NB4 (cell line): ENCODE results near the gene LDLRAD4.

ENCODE experiments used
- DNase-seq: peaks from one replicate; pipeline ENCODE4 v3.0.0; 2010; ENCODE audit warnings: low read depth
- H3K4me3 ChIP-seq: one replicate; pipeline ENCODE4 v1.5.1; 2011; ENCODE audit warnings: mild to moderate bottlenecking, low read depth, low read length, moderate library complexity
- MYC ChIP-seq: IDR thresholded peaks from 2 replicates; pipeline ENCODE4 v1.6.1; 2011; ENCODE audit warnings: low read depth, low read length
- POLR2A ChIP-seq: IDR thresholded peaks from 2 replicates; pipeline ENCODE4 v1.6.1; 2011; ENCODE audit warnings: mild to moderate bottlenecking; ENCODE audit not compliant: insufficient read length; ENCODE audit errors: extremely low read depth
- TF ChIP-seq, protein P1 (sequence below): IDR thresholded peaks from one replicate; pipeline ENCODE4 v1.5.1; 2012; ENCODE audit warnings: low read depth, low read length
- TF ChIP-seq, protein P2 (sequence below): IDR thresholded peaks from 2 replicates; pipeline ENCODE4 v1.6.1; 2011; ENCODE audit warnings: low read depth, low read length

Gene LDLRAD4

DNA sequence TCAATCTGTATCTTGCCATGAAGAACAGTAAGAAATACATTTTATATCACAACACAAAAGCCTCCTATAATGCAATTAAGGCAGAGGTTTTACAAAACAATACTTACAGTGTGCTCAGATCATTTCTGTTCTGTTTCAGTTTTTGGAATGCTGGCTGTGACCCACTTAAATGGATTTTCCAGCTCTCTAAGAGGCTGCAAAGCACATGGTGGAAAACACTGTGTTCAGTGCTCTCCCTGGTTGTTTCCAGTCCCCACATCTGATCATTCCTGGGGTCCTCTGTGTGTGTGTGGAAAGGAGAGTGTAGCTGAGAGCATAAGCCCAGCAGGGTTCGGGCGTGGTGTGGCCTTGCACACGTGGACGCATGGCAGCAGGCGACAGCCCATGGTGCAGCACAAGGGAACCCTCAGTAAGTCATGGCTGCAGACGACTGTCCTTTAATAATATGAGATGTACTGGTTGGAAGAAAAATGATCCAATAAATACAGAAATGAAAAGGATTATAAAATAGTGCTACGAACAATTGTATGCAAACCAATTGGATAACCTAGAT lies 412.2 kb downstream of the LDLRAD4 start:
- H3K4me3 ChIP-seq: no peak overlapping the region
- no peak for TF ChIP-seq POLR2A
- TF ChIP-seq, protein P1, sequence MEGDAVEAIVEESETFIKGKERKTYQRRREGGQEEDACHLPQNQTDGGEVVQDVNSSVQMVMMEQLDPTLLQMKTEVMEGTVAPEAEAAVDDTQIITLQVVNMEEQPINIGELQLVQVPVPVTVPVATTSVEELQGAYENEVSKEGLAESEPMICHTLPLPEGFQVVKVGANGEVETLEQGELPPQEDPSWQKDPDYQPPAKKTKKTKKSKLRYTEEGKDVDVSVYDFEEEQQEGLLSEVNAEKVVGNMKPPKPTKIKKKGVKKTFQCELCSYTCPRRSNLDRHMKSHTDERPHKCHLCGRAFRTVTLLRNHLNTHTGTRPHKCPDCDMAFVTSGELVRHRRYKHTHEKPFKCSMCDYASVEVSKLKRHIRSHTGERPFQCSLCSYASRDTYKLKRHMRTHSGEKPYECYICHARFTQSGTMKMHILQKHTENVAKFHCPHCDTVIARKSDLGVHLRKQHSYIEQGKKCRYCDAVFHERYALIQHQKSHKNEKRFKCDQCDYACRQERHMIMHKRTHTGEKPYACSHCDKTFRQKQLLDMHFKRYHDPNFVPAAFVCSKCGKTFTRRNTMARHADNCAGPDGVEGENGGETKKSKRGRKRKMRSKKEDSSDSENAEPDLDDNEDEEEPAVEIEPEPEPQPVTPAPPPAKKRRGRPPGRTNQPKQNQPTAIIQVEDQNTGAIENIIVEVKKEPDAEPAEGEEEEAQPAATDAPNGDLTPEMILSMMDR: no peak
- TF ChIP-seq, protein P2, sequence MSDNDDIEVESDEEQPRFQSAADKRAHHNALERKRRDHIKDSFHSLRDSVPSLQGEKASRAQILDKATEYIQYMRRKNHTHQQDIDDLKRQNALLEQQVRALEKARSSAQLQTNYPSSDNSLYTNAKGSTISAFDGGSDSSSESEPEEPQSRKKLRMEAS: no peak
- no peak for TF ChIP-seq MYC
- DNase-seq: no peak

DNA sequence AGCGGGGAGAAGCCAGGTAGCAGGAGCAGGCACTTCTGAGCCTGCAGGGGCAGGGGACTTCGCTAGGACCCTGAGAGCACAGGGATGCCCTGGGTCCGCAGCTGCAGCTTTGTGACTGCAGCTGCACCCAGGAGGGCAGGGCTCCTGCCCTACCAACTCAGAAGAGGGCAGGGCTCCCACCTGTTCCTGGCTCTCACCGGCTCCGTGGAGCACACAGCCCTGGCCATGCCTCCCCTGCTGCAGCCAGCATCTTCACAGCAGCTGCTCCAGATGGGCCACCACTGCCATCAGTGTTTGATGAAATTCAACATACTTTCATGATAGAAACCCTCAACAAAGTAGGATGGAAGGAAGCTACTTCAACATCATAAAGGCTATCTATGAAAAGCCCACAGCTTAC lies 415.1 kb downstream of the LDLRAD4 start:
- TF ChIP-seq, protein P1: no peak
- TF ChIP-seq MYC (no peak), POLR2A (no peak)
- TF ChIP-seq, protein P2: no peak

DNA sequence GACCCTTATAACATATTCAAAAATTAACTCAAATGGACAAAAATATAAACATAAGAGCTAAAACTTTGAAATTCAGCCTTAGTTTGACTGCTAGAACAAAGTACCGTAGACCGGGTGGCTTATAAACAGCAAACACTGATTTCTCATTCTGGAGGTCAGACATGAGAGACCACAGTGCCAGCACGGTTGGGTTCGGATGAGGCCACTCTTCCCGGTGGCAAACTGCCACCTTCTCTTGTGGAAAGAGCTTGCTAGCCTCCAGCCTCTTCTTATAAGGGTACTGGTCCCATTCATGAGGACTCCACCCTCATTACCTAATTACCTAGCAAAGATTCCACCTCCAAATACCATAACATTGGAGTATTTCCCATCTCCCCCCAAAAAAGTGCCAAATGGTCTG lies 416.5 kb downstream of the LDLRAD4 start:
- no peak for DNase-seq
- H3K4me3 ChIP-seq: no peak overlapping the region
- no peak for TF ChIP-seq MYC
- TF ChIP-seq POLR2A: no peak
- TF ChIP-seq, protein P2: no peak

More for the DNA sequence above, 415.1 kb downstream of the LDLRAD4 start:
- H3K4me3 ChIP-seq: no peak overlapping the region
- DNase-seq: no peak

DNA sequence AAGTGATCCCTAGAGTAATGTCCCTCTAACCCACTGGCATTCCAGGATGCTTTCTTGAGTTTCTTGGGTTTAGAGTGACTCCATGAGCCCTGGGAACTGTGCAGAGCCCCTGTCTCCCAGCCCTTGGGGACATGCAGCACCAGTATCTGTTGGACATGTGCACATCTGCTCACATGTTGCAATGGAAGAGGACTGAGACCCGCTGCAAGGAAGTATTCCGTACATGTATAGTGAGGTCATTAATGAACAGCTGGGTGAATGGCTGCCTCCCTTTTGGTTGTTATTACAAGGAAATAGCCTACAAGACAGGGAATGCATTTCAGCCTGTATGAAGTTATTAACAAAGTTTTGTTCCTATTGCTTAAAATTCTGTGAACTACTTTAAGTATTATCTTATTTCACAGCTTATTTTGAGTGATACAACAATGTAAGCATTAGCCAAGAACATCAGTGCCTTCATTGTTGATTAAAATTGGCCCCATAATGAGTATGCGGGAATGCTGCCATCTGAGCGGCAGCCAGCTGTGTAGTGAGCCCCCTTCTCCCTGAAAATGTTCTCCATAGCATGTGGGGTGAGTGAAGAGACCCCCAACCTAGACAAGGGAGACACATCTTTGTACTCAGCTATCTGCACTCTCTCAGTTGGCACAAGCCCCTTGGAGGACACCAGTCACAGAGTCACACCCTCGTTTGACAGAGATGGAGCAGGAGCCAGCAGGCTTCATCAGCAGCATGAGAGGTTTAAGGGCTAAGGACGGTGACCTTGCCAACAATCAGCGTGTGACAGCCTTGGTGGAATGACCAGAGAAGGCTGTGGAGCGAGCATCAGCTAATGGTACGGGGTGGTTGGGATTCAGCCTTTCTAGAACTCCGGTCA lies 420.4 kb downstream of the LDLRAD4 start:
- H3K4me3 ChIP-seq: no peak overlapping the region
- no peak for DNase-seq
- TF ChIP-seq, protein P1: no peak
- TF ChIP-seq POLR2A: no peak
- no peak for TF ChIP-seq MYC
- TF ChIP-seq, protein P2: no peak

DNA sequence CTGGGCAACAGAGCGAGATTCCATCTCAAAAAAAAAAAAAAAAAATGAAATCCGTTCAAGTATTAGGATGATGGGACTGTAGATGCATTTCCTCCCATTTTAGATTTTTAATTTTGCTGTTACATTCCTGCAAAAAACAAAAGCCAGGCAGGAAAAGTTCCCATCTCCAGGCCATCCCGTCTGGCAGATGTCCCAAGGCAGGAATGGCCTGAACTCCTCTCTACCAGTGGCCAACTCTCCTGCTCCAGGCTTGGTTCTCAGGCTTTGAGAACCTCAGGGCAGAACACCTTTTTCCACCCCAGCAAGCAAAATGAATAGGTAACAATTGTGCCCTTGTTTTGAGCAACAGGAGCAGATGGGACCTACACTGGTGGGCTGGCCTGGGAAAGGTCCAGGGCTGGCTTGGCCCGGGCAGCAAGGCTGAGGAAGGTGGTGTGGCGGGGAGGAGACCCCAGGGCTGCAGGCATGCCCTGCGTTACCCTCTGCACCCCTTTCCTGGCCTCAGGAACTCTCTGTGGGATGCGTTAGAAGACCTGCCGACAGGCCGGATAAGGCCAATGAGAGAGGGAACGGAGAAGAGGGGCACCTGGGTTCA lies 421.8 kb downstream of the LDLRAD4 start:
- TF ChIP-seq, protein P2: no peak
- no peak for TF ChIP-seq POLR2A
- TF ChIP-seq, protein P1: no peak
- TF ChIP-seq MYC: no peak
- DNase-seq: no peak
- no peak overlapping the region for H3K4me3 ChIP-seq
